IMR-90 (cell line): Measurements from ENCODE around the gene TMEM253. TPM values are rescaled to one million over a fixed set of nuclear protein-coding genes. Genes with fewer than 3 reads are reported as not detected.

Experiments
- ATAC-seq: fragments of 200-7000 bp; cut with Tn5 transposase; 2 replicates; pipeline ENCODE4 v1.9.1; 2020; ENCODE audit warnings: low read depth, mild to moderate bottlenecking, moderate library complexity
- BruUV-seq: library from RNA; stranded (reverse); fragments of 400-500 nt; replicated peaks from 2 replicates; lab custom pipeline; 2021; lab: Mats Ljungman, UMichigan
- CTCF ChIA-PET: fragments of 300-600 bp; formaldehyde crosslinking; extraction: SDS; loops from one replicate; lab custom pipeline; 2021; ENCODE audit warnings: antibody characterized with exemption; lab: Yijun Ruan, JAX
- POLR2A ChIA-PET: fragments of 300-600 bp; sonication (Branson Sonifier 250); formaldehyde crosslinking; loops from one replicate; lab custom pipeline; 2022; ENCODE audit warnings: antibody characterized with exemption; ENCODE audit not compliant: unreplicated experiment; lab: Charles Lee
- DNase-seq: peaks from one replicate; pipeline ENCODE4 v3.0.0; 2013
- H2AFZ ChIP-seq: replicated peaks from 2 replicates; pipeline ENCODE3; 2013; ENCODE audit warnings: low read length, mild to moderate bottlenecking; ENCODE audit not compliant: poor library complexity
- H2AK5ac ChIP-seq: 2 replicates; pipeline ENCODE4 v1.6.1; 2013; ENCODE audit warnings: low read depth, low read length, inconsistent platforms
- H2AK9ac ChIP-seq: replicated peaks from 2 replicates; pipeline ENCODE3; 2013; ENCODE audit warnings: mild to moderate bottlenecking, low read depth, low read length, moderate library complexity; ENCODE audit not compliant: poor library complexity
- H2BK120ac ChIP-seq: 2 replicates; pipeline ENCODE4 v1.6.1; 2013; ENCODE audit warnings: low read depth, low read length, inconsistent platforms
- H2BK15ac ChIP-seq: 3 replicates; pipeline ENCODE4 v1.6.1; 2013; ENCODE audit warnings: low read depth, low read length, inconsistent platforms
- H2BK20ac ChIP-seq: 2 replicates; pipeline ENCODE4 v1.6.1; 2013; ENCODE audit warnings: low read depth, mild to moderate bottlenecking, inconsistent platforms, low read length, moderate library complexity
- H2BK5ac ChIP-seq: 2 replicates; pipeline ENCODE4 v1.6.1; 2013; ENCODE audit warnings: mild to moderate bottlenecking, low read depth, low read length, inconsistent platforms; ENCODE audit not compliant: poor library complexity, severe bottlenecking
- H3K14ac ChIP-seq: replicated peaks from 2 replicates; pipeline ENCODE4 v1.6.1; 2013; ENCODE audit warnings: low read depth, low read length, inconsistent platforms
- H3K18ac ChIP-seq: 2 replicates; pipeline ENCODE4 v1.6.1; 2013; ENCODE audit warnings: low read depth, low read length, control low read depth
- H3K23ac ChIP-seq: 2 replicates; pipeline ENCODE4 v1.6.1; 2013; ENCODE audit warnings: low read depth, low read length, inconsistent platforms
- H3K27ac ChIP-seq: 2 replicates; pipeline ENCODE4 v1.5.1; 2013; ENCODE audit warnings: mild to moderate bottlenecking, control low read depth, low read length; ENCODE audit not compliant: insufficient read depth
- H3K27me3 ChIP-seq: 2 replicates; pipeline ENCODE4 v1.6.1; 2013; ENCODE audit warnings: low read length; ENCODE audit not compliant: control insufficient read depth, insufficient read depth
- H3K36me3 ChIP-seq: 2 replicates; pipeline ENCODE4 v1.6.1; 2013; ENCODE audit warnings: low read length, mixed read lengths; ENCODE audit not compliant: control insufficient read depth, insufficient read depth
- H3K4ac ChIP-seq: 2 replicates; pipeline ENCODE4 v1.6.1; 2013; ENCODE audit warnings: low read depth, low read length, inconsistent platforms
- H3K4me1 ChIP-seq: 2 replicates; pipeline ENCODE4 v1.6.1; 2013; ENCODE audit warnings: low read length, mixed read lengths; ENCODE audit not compliant: control insufficient read depth, insufficient read depth
- H3K4me2 ChIP-seq: 2 replicates; pipeline ENCODE4 v1.6.1; 2013; ENCODE audit warnings: low read depth, mild to moderate bottlenecking, control low read depth, low read length, moderate library complexity
- H3K4me3 ChIP-seq: 2 replicates; pipeline ENCODE4 v1.5.1; 2013; ENCODE audit warnings: low read depth, mild to moderate bottlenecking, control low read depth, low read length, moderate library complexity; ENCODE audit not compliant: insufficient read depth
- H3K56ac ChIP-seq: 2 replicates; pipeline ENCODE4 v1.6.1; 2013; ENCODE audit warnings: low read length, inconsistent platforms; ENCODE audit not compliant: insufficient read depth; ENCODE audit errors: extremely low read depth
- H3K79me1 ChIP-seq, 2 experiments: 2 replicates each; pipeline ENCODE4 v1.6.1; 2013; ENCODE audit warnings: low read length in 2 of 2, inconsistent platforms in 1 of 2, low read depth in 1 of 2
- H3K9ac ChIP-seq: 2 replicates; pipeline ENCODE4 v1.6.1; 2013; ENCODE audit warnings: low read depth, low read length, control low read depth
- H3K9me1 ChIP-seq: 2 replicates; pipeline ENCODE4 v1.6.1; 2013; ENCODE audit warnings: low read length, inconsistent platforms; ENCODE audit not compliant: insufficient read depth
- H3K9me3 ChIP-seq: 2 replicates; pipeline ENCODE4 v1.6.1; 2013; ENCODE audit warnings: low read length; ENCODE audit not compliant: control insufficient read depth, insufficient read depth
- H4K20me1 ChIP-seq: 2 replicates; pipeline ENCODE4 v1.6.1; 2013; ENCODE audit warnings: low read length, inconsistent platforms; ENCODE audit not compliant: insufficient read depth
- H4K5ac ChIP-seq: 2 replicates; pipeline ENCODE4 v1.6.1; 2013; ENCODE audit warnings: mild to moderate bottlenecking, low read depth, low read length, control low read depth
- H4K8ac ChIP-seq, 2 experiments: 2 replicates each; pipeline ENCODE4 v1.6.1; 2013; ENCODE audit warnings: low read depth in 2 of 2, low read length in 2 of 2, control low read depth in 1 of 2, inconsistent platforms in 1 of 2
- H4K91ac ChIP-seq: 2 replicates; pipeline ENCODE4 v1.6.1; 2013; ENCODE audit warnings: low read depth, low read length, inconsistent platforms; ENCODE audit not compliant: insufficient read depth
- BHLHE40 ChIP-seq: fragments of 150-350 bp; IDR thresholded peaks from 2 replicates; pipeline ENCODE4 v1.6.1; 2016; ENCODE audit warnings: mild to moderate bottlenecking, low read depth, low read length
- CEBPB ChIP-seq: IDR thresholded peaks from 2 replicates; pipeline ENCODE4 v1.6.1; 2012; ENCODE audit warnings: low read depth, low read length, improper control_type of control experiment
- CHD1 ChIP-seq: IDR thresholded peaks from 2 replicates; pipeline ENCODE4 v1.6.1; 2012; ENCODE audit warnings: low read depth, low read length, improper control_type of control experiment
- ELK1 ChIP-seq: fragments of 150-350 bp; IDR thresholded peaks from 2 replicates; pipeline ENCODE4 v1.6.1; 2016; ENCODE audit warnings: low read depth, mild to moderate bottlenecking, low read length, moderate library complexity, borderline replicate concordance
- FOS ChIP-seq: fragments of 150-350 bp; IDR thresholded peaks from 2 replicates; pipeline ENCODE4 v1.6.1; 2016; ENCODE audit warnings: low read depth, low read length
- MAFK ChIP-seq: IDR thresholded peaks from 2 replicates; pipeline ENCODE4 v1.6.1; 2012; ENCODE audit warnings: low read depth, low read length, improper control_type of control experiment
- MAZ ChIP-seq: IDR thresholded peaks from 2 replicates; pipeline ENCODE4 v1.6.1; 2012; ENCODE audit warnings: low read depth, mild to moderate bottlenecking, low read length, improper control_type of control experiment, moderate library complexity, borderline replicate concordance
- MXI1 ChIP-seq: IDR thresholded peaks from 2 replicates; pipeline ENCODE4 v1.6.1; 2012; ENCODE audit warnings: low read depth, mild to moderate bottlenecking, low read length, moderate library complexity, borderline replicate concordance
- NFE2L2 ChIP-seq: fragments of 150-350 bp; IDR thresholded peaks from 2 replicates; pipeline ENCODE4 v1.6.1; 2016; ENCODE audit warnings: low read depth, mild to moderate bottlenecking, low read length
- POLR2A ChIP-seq: IDR thresholded peaks from 2 replicates; pipeline ENCODE4 v1.6.1; 2012; ENCODE audit warnings: mild to moderate bottlenecking, low read depth, low read length
- RAD21 ChIP-seq: IDR thresholded peaks from 2 replicates; pipeline ENCODE4 v1.6.1; 2012; ENCODE audit warnings: low read length, improper control_type of control experiment
- RCOR1 ChIP-seq: IDR thresholded peaks from 2 replicates; pipeline ENCODE4 v1.6.1; 2012; ENCODE audit warnings: mild to moderate bottlenecking, low read length, improper control_type of control experiment; ENCODE audit not compliant: insufficient replicate concordance
- RFX5 ChIP-seq: IDR thresholded peaks from 2 replicates; pipeline ENCODE4 v1.8.0; 2012; ENCODE audit warnings: low read depth, mild to moderate bottlenecking, low read length, moderate library complexity
- SMC3 ChIP-seq: fragments of 150-350 bp; IDR thresholded peaks from 2 replicates; pipeline ENCODE4 v1.6.1; 2016; ENCODE audit warnings: low read depth, mild to moderate bottlenecking, antibody characterized with exemption, low read length, moderate library complexity
- WGBS, 2 experiments: methylation state at CpG; one replicate each; pipeline versions ENCODE4 v1.1.5 to v1.1.7; 2013; ENCODE audit warnings: missing lambda C conversion rate in 2 of 2; ENCODE audit not compliant: insufficient read length in 1 of 2; ENCODE audit errors: extremely low coverage in 2 of 2; 5-methylcytosine and 5-hydroxymethylcytosine counted together
- dilution Hi-C: fragments of 300-500 bp; cut with HindIII; formaldehyde crosslinking; loops from one replicate; pipeline ENCODE4 v1.14.3; 2018; ENCODE audit warnings: low sequenced_read_pairs; ENCODE audit not compliant: unreplicated experiment
- in situ Hi-C: fragments of 300-500 bp; cut with MboI; formaldehyde crosslinking; loops from 3 replicates; pipeline ENCODE4 v1.14.3; 2019; ENCODE audit warnings: low sequenced_read_pairs, inconsistent platforms, mixed read lengths
- intact Hi-C: fragments of 100-400 bp; cut with micrococcal nuclease; formaldehyde crosslinking; loops from 2 replicates; pipeline ENCODE4 v1.10.0; 2022
- polyA plus RNA-seq, 3 experiments: library from polyadenylated mRNA; depleted of rRNA; stranded (reverse); fragments of >200 nt; gene quantifications; 2 replicates each; pipeline ENCODE4 v1.2.3, GENCODE V29; 2012; ENCODE audit warnings: low replicate concordance in 1 of 3
- total RNA-seq: library from RNA; depleted of rRNA; stranded (reverse); fragments of >200 nt; gene quantifications from 2 replicates; pipeline ENCODE4 v1.2.3, GENCODE V29; 2012
- TF ChIP-seq, protein P1 (sequence below): conservative IDR thresholded peaks from 2 replicates; pipeline ENCODE4 v1.5.1; 2012; ENCODE audit warnings: mild to moderate bottlenecking, low read depth, low read length, improper control_type of control experiment
- TF ChIP-seq, protein P2 (sequence below): fragments of 150-350 bp; IDR thresholded peaks from 2 replicates; pipeline ENCODE4 v1.6.1; 2017; ENCODE audit warnings: mild to moderate bottlenecking, antibody characterized with exemption, low read length, low read depth

Gene TMEM253
- total and polyA plus RNA-seq, 2 of the 4 experiments (the other 2 are of a cell fraction), result 0.07 TPM; not detected in 1

DNA sequence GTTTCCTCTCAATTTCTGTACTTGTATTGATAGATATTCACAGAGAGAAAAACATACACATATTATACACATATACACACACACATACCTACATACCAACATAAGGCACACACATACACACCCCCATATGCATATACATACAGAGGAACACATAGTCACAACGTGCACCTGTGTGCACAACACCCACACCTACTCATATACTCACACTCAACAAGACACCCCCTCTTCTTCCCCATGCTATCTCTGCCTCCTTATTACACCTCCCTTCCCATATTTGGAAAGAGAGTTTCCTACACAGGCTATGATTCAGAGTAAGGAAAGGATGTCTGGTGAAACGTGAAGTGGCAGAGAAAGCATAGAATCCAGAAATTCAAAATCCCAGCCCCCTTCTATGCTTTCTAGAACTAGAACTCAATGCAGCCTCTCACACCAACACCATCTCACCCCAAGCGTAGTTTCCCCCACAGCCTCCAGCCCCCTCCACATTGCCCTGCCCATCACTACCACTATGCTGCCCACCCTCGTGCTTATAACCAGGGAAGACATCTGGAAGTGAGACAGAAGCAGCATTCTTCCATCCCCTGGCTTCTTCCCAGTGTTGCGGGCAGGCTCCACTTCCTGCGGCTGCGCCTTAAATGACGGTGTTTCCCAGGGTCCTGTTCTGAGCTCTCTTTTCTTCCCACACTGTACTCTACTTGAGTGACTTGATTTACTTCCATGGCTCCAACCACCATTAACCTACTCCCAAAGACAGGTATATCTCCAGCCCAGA is 40.8 kb upstream of the TMEM253 start:
- H2BK15ac ChIP-seq, result no peak overlapping the region
- H2AK9ac ChIP-seq, result no peak overlapping the region
- no peak overlapping the region for H3K27ac ChIP-seq
- in situ Hi-C loops, result no loop called here
- no peak overlapping the region for H3K4me3 ChIP-seq
- no peak overlapping the region for H2BK20ac ChIP-seq
- dilution Hi-C loops, result no loop called here
- peaks cover 5% of the 10 kb centered on the region; the same call in 1 of the 2 replicates for H3K9me1 ChIP-seq
- H4K20me1 ChIP-seq, result no peaks in the 10 kb centered on the region
- POLR2A ChIA-PET, result no interaction called here
- no peak overlapping the region for H4K5ac ChIP-seq
- CTCF ChIA-PET, result no interaction called here
- H2BK120ac ChIP-seq, result no peak overlapping the region
- no peak overlapping the region for H2AK5ac ChIP-seq
- DNase-seq, result no peak
- no peaks in the 10 kb centered on the region for H3K79me1 ChIP-seq
- H3K9ac ChIP-seq, result no peak overlapping the region
- BruUV-seq, result no TSS peak
- H3K18ac ChIP-seq, result no peak overlapping the region
- intact Hi-C loops, result no loop called here
- H3K4me1 ChIP-seq, result no peaks in the 10 kb centered on the region
- no peak overlapping the region for H3K14ac ChIP-seq
- no peak overlapping the region for H2BK5ac ChIP-seq
- H3K9me3 ChIP-seq, result no peaks in the 10 kb centered on the region
- no peak overlapping the region for H4K91ac ChIP-seq
- ATAC-seq, result no peak
- no peak overlapping the region for H3K23ac ChIP-seq
- TF ChIP-seq MXI1 (no peak), MAFK (no peak), MAZ (no peak), FOS (no peak), RCOR1 (no peak), CHD1 (no peak), BHLHE40 (no peak), SMC3 (no peak), POLR2A (no peak), NFE2L2 (no peak), RFX5 (no peak), RAD21 (no peak), CEBPB (no peak), ELK1 (no peak)
- TF ChIP-seq, protein P1, sequence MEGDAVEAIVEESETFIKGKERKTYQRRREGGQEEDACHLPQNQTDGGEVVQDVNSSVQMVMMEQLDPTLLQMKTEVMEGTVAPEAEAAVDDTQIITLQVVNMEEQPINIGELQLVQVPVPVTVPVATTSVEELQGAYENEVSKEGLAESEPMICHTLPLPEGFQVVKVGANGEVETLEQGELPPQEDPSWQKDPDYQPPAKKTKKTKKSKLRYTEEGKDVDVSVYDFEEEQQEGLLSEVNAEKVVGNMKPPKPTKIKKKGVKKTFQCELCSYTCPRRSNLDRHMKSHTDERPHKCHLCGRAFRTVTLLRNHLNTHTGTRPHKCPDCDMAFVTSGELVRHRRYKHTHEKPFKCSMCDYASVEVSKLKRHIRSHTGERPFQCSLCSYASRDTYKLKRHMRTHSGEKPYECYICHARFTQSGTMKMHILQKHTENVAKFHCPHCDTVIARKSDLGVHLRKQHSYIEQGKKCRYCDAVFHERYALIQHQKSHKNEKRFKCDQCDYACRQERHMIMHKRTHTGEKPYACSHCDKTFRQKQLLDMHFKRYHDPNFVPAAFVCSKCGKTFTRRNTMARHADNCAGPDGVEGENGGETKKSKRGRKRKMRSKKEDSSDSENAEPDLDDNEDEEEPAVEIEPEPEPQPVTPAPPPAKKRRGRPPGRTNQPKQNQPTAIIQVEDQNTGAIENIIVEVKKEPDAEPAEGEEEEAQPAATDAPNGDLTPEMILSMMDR, result no peak
- TF ChIP-seq, protein P2, sequence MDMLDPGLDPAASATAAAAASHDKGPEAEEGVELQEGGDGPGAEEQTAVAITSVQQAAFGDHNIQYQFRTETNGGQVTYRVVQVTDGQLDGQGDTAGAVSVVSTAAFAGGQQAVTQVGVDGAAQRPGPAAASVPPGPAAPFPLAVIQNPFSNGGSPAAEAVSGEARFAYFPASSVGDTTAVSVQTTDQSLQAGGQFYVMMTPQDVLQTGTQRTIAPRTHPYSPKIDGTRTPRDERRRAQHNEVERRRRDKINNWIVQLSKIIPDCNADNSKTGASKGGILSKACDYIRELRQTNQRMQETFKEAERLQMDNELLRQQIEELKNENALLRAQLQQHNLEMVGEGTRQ, result no peak
- H3K4ac ChIP-seq, result no peak overlapping the region
- H4K8ac ChIP-seq, result no peak overlapping the region
- WGBS, 2 experiments, result 52% methylated on average over 2 of the region's 8 CpGs; no CpG with 5 or more reads in 1 of the 2 experiments
- no peak overlapping the region for H2AFZ ChIP-seq
- H3K4me2 ChIP-seq, result no peak overlapping the region
- no peak overlapping the region for H3K56ac ChIP-seq
- H3K36me3 ChIP-seq, result no peaks in the 10 kb centered on the region
- H3K27me3 ChIP-seq, result no peaks in the 10 kb centered on the region
